HG03354 (cell line): Measurements from ENCODE around the gene NAV1.
"Not testable (repeated sequence)": the region's sequence is repeated elsewhere in the genome, so short reads cannot be mapped to it uniquely, and the experiment has no call there.

Source experiments
- ATAC-seq: cut with Tn5 transposase; IDR thresholded peaks from one replicate; pipeline ENCODE4 v1.9.1; 2021; ENCODE audit warnings: mild to moderate bottlenecking; ENCODE audit not compliant: unreplicated experiment, poor library complexity, severe bottlenecking

NAV1 gene

DNA sequence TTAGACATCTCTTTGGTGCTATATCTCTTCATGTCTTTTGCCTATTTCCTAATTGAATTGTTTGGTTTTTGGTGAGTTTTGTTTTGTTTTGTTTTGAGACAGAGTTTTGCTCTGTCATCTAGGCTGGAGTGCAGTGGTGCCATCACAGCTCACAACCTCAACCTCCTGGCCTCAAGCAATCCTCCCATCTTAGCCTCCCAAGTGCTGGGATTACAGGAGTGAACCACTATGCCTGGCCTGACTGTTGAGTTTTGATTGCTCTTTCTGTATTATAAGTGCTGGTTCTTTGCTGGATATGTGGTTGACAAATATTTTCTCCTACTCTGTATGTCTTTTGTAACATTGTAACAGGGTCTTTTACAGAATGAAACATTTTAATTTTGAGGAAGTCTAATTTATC lies 38.0 kb downstream of the NAV1 start:
- no peak for ATAC-seq

GRCh38 chr1:201578008-201578888 lies 39.3 kb downstream of the NAV1 start:
- ATAC-seq, result no peak

DNA sequence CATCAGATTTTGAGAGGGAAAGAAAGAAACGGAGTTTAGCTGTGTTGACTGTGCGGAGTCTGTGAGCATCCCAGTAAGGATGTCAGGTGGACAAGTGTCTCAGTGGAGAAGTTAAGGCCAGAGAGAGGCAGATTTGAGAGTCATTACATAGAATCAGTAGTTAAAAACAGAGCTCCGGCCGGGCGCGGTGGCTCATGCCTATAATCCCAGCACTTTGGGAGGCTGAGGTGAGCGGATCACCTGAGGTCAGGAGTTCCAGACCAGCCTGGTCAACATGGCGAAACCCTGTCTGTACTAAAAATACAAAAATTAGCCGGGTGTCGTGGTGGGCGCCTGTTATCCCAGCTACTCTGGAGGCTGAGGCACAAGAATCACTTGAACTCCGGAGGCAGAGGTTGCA lies 42.4 kb downstream of the NAV1 start:
- ATAC-seq, result not testable (repeated sequence)

DNA sequence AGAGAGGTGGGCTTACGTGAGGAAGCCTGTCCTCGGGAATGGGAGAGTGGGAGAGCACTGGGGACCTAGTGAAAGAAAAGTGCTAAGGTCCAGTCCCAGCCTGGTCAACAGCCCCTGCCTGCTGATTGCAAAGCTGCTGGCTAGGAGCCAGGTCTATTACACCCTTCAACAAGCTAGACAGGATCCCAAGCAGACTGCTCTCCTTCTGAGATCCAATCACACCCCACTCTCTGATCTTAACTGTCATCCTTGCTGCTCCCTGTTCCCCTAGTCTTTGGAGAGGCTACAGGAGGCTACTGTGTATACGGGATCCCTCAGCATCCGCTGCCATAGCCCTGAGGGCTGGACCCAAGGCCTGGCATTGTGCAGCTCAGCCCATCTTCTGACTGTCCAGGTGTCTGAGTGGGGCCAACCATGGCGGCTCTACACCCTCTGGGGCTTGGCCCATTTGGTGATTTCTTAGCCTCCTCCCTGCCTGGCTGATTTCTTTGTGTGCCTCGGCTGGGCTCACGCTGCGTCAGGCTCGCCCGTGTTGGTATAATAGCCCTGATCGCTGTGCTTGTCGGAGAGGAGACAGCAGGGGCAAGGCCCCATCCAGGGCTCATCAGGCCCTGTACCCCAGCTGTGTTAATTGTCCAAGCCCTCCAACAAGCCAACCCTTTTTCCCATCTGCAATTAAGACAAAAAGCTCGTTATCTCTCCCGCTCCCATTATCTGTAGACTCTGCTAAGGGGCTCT lies 43.9 kb downstream of the NAV1 start:
- no peak for ATAC-seq

DNA sequence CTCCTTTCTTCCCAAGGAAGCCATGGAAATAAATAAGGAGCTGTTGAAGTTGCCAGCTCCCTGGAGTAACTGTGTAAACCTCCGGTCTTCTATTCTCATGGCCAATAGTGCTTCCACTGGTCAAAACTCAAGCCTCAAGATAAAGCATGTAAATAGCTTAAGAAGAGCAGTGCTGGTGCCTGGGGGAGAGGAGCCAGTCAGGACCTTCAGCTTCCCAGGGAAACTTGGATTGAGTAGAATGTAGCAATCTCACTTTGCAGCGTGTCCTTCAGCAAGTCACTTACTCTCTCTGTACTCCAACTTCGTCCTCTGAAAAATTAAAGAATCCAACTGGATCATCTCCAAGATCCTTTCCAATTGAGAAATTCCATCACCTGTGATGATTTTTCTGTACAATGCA lies 44.7 kb downstream of the NAV1 start:
- no peak for ATAC-seq

- no peak for ATAC-seq
Measured at GRCh38 chr1:201584471-201585092, 45.7 kb downstream of the NAV1 start.

DNA sequence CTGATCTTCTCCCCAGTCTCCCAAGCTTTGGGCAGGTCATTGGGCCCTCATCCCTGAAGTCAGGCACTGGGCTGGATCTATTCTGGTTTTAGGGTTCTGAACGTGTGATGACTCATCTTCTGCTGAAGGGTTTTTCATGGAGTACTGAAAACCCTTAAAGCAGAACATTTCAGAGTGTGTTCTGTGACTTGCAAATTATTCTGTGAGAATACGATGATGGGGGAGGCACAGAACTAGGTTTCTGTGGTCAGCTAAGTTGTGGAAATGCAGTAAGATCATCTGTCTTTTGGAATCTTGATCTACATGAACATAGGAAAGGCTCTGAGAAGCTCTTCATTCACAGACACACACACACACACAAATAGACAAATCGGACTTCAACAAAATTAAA lies 46.2 kb downstream of the NAV1 start:
- ATAC-seq, result no peak

- ATAC-seq, result no peak
Measured at GRCh38 chr1:201585901-201586300, 47.0 kb downstream of the NAV1 start.

DNA sequence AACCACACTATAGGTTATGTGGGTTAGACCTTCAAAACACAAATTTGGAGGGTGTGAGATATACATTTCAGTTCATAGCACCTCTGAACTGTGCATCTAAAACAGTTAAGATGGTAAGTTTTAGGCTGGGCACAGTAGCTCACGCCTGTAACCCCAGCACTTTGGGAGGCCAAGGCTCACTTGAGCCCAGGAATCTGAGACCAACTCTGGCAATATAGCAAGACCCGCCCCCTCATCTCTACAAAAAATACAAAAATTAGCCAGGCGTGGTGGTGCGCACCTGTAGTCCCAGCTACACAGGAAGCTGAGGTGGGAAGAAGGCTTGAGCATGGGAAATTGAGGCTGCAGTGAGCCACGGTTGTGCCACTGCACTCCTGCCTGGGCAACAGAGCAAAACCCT lies 47.9 kb downstream of the NAV1 start:
- no peak for ATAC-seq

- ATAC-seq, result no peak
Measured at GRCh38 chr1:201587729-201588128, 48.8 kb downstream of the NAV1 start.
